Measurements from ENCODE around the gene LMBRD1.

LMBRD1 gene

DNA sequence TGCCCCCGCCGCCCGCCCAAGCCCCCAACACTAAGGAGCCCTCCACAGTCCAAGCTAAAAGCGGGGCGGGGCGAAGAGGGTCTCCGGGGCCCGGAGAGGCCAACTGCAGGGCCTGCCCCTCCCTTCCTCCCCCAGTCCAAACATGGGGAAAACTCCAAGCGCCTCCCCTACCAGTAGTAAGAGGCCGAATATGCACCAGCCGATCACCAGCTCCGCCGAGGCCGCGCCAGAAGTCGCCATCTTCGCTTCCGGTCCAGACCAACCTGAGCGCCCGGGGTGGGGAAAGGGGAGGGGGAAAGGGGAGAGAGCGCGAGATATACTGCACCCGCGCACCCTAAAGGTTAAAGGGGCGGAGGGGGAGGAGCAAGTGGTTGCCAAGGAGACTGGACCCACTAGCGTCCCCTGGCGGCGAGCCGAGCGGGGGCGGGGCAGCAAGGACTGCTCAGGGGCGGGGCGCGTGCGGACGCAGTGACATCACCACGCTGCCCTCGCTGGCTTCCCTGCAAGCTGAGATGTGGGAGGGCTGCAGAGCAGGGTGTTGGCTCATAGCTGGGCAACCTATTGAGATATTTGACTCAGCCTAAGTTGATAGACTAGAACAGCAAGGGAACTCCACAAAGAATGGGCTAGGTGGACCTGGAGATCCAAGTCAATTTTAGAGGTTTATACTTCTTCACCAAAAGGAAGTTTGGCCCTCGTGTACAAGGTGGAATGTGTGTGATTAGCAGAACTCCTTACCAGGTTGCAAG is at the start of gene LMBRD1:
Gene LMBRD1 (minus strand): TSS at position 369 of the 749 bp plus-strand sequence. CDS start 129 bp downstream, at position 240.
- Histone ChIP-seq H3K4me2 (ENCODE audit: low read length) (peak within 1 kb of the TSS; percentile 87), H3K79me2 (ENCODE audit: control insufficient read depth, low read length) (peaks cover 47% of the 10 kb centered on the region), H3K27me3 (ENCODE audit: control insufficient read depth, low read length) (no peaks in the 10 kb centered on the region), H3K4me3 (ENCODE audit: low read length) (peak within 1 kb of the TSS; percentile 88), H3K9me3 (ENCODE audit: control insufficient read depth, insufficient read depth, low read length) (no peaks in the 10 kb centered on the region), H4K20me1 (ENCODE audit: control insufficient read depth, insufficient read depth, low read depth, low read length) (peaks cover 3% of the 10 kb centered on the region; the same call in 1 of the 2 replicates), H3F3A (ENCODE audit: control insufficient read depth, insufficient read depth) (peaks cover 7% of the 10 kb centered on the region), H3K36me3 (ENCODE audit: control insufficient read depth, low read length) (peaks cover 11% of the 10 kb centered on the region; the same call in 1 of the 2 replicates), H3K4me1 (ENCODE audit: control insufficient read depth, low read length) (peaks cover 34% of the 10 kb centered on the region), H3K9me2 (replicated peaks; ENCODE audit: control insufficient read depth, low read length) (no peaks in the 10 kb centered on the region), H3K27ac (ENCODE audit: low read depth, low read length) (peak within 1 kb of the TSS; percentile 78)
- TF ChIP-seq, protein P1, sequence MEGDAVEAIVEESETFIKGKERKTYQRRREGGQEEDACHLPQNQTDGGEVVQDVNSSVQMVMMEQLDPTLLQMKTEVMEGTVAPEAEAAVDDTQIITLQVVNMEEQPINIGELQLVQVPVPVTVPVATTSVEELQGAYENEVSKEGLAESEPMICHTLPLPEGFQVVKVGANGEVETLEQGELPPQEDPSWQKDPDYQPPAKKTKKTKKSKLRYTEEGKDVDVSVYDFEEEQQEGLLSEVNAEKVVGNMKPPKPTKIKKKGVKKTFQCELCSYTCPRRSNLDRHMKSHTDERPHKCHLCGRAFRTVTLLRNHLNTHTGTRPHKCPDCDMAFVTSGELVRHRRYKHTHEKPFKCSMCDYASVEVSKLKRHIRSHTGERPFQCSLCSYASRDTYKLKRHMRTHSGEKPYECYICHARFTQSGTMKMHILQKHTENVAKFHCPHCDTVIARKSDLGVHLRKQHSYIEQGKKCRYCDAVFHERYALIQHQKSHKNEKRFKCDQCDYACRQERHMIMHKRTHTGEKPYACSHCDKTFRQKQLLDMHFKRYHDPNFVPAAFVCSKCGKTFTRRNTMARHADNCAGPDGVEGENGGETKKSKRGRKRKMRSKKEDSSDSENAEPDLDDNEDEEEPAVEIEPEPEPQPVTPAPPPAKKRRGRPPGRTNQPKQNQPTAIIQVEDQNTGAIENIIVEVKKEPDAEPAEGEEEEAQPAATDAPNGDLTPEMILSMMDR (IDR thresholded peaks at IDR 0.05; ENCODE audit: low read depth, low read length, poor library complexity, severe bottlenecking), result peak; percentile 91
- TF ChIP-seq EZH2phosphoT487 (IDR thresholded peaks at IDR 0.05; ENCODE audit: borderline replicate concordance, low read length), result no peak

DNA sequence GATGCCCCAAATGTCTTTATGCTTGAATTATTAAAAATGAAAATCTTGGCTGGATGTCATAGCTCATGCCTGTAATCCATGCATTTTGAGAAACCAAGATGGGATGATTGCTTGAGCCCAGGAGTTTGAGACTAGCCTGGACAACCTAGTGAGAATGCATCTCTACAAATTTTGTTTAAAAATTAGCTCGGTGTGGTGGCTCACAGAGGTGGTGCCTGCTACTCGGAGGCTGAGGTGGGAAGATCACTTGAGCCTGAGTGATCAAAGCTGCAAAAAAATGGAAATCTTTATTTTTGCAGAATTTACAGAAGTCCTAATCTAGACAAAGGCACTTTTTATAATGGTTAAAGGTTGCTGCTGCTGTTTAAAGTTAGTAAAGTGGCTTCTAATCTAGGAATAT is 49.5 kb upstream of the LMBRD1 start:
- Histone ChIP-seq H3K36me3 (ENCODE audit: control insufficient read depth, low read length) (no peaks in the 10 kb centered on the region), H3K27me3 (ENCODE audit: control insufficient read depth, low read length) (no peaks in the 10 kb centered on the region), H4K20me1 (ENCODE audit: control insufficient read depth, insufficient read depth, low read depth, low read length) (no peaks in the 10 kb centered on the region), H3K4me1 (ENCODE audit: control insufficient read depth, low read length) (no peaks in the 10 kb centered on the region), H3F3A (ENCODE audit: control insufficient read depth, insufficient read depth) (no peaks in the 10 kb centered on the region), H3K4me3 (ENCODE audit: low read length) (no peak overlapping the region), H3K27ac (ENCODE audit: low read depth, low read length) (no peak overlapping the region), H3K9me3 (ENCODE audit: control insufficient read depth, insufficient read depth, low read length) (no peaks in the 10 kb centered on the region), H3K4me2 (ENCODE audit: low read length) (no peak overlapping the region), H3K79me2 (ENCODE audit: control insufficient read depth, low read length) (no peaks in the 10 kb centered on the region), H3K9me2 (replicated peaks; ENCODE audit: control insufficient read depth, low read length) (no peaks in the 10 kb centered on the region)
- no peak for TF ChIP-seq EZH2phosphoT487 (IDR thresholded peaks at IDR 0.05; ENCODE audit: borderline replicate concordance, low read length)
- TF ChIP-seq, protein P1 (IDR thresholded peaks at IDR 0.05; ENCODE audit: low read depth, low read length, poor library complexity, severe bottlenecking), result no peak

DNA sequence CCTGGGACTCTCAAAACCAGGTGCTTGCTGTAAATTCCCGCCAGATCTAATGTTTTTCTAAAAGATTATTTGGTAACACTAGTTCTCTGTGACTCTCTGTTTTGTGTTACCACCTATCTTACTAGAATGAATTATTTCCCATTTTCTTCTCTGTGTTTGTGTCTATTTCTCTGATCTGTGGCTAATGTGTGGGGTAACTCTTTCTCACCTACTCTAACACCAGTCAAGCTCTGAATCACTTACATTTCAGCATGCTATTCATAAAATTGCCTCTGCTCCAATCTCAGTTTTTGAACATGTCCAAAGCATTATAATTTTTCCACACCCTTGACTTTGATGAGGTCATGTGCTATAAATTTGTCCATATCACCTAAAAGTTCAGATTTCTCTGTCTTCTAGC is 46.4 kb upstream of the LMBRD1 start:
- H3K4me1 ChIP-seq (ENCODE audit: control insufficient read depth, low read length), result no peaks in the 10 kb centered on the region
- H4K20me1 ChIP-seq (ENCODE audit: control insufficient read depth, insufficient read depth, low read depth, low read length), result no peaks in the 10 kb centered on the region
- no peaks in the 10 kb centered on the region for H3K36me3 ChIP-seq (ENCODE audit: control insufficient read depth, low read length)
- no peak overlapping the region for H3K4me2 ChIP-seq (ENCODE audit: low read length)
- H3K27ac ChIP-seq (ENCODE audit: low read depth, low read length), result no peak overlapping the region
- no peaks in the 10 kb centered on the region for H3K79me2 ChIP-seq (ENCODE audit: control insufficient read depth, low read length)
- no peak overlapping the region for H3K4me3 ChIP-seq (ENCODE audit: low read length)
- TF ChIP-seq EZH2phosphoT487 (IDR thresholded peaks at IDR 0.05; ENCODE audit: borderline replicate concordance, low read length), result no peak
- TF ChIP-seq, protein P1 (IDR thresholded peaks at IDR 0.05; ENCODE audit: low read depth, low read length, poor library complexity, severe bottlenecking), result no peak
- H3F3A ChIP-seq (ENCODE audit: control insufficient read depth, insufficient read depth), result no peaks in the 10 kb centered on the region
- no peaks in the 10 kb centered on the region for H3K27me3 ChIP-seq (ENCODE audit: control insufficient read depth, low read length)
- H3K9me2 ChIP-seq (replicated peaks; ENCODE audit: control insufficient read depth, low read length), result no peaks in the 10 kb centered on the region
- H3K9me3 ChIP-seq (ENCODE audit: control insufficient read depth, insufficient read depth, low read length), result no peaks in the 10 kb centered on the region

Data from DOHH2 (cell line).